H9 (cell line): ENCODE data around the gene ATG2B. TPM values are rescaled to one million over a fixed set of nuclear protein-coding genes. Genes with fewer than 3 reads are reported as not detected.

ENCODE experiments used
- DNase-seq: peaks from one replicate; pipeline ENCODE4 v3.0.0-alpha.2; 2017
- H2AFZ ChIP-seq: one replicate; pipeline ENCODE4 v1.6.1; 2013; ENCODE audit warnings: mild to moderate bottlenecking, low read length, control low read depth, moderate library complexity
- H2AK5ac ChIP-seq: 2 replicates; pipeline ENCODE4 v1.6.1; 2013; ENCODE audit warnings: low read length, control low read depth, mixed read lengths; ENCODE audit not compliant: insufficient read length
- H2BK120ac ChIP-seq: one replicate; pipeline ENCODE4 v1.6.1; 2013; ENCODE audit warnings: low read depth, mild to moderate bottlenecking, low read length, control low read depth, inconsistent platforms; ENCODE audit not compliant: poor library complexity, severe bottlenecking
- H2BK12ac ChIP-seq: 2 replicates; pipeline ENCODE4 v1.6.1; 2013; ENCODE audit warnings: low read length, control low read depth, mixed read lengths, low read depth; ENCODE audit not compliant: insufficient read length
- H2BK15ac ChIP-seq: 2 replicates; pipeline ENCODE4 v1.6.1; 2013; ENCODE audit warnings: low read depth, low read length, control low read depth
- H2BK20ac ChIP-seq: one replicate; pipeline ENCODE4 v1.6.1; 2013; ENCODE audit warnings: low read depth, mild to moderate bottlenecking, low read length, control low read depth, inconsistent platforms; ENCODE audit not compliant: poor library complexity, severe bottlenecking
- H2BK5ac ChIP-seq: 2 replicates; pipeline ENCODE4 v1.6.1; 2013; ENCODE audit warnings: low read length, control low read depth, mixed read lengths; ENCODE audit not compliant: insufficient read length
- H3K14ac ChIP-seq: 2 replicates; pipeline ENCODE4 v1.6.1; 2013; ENCODE audit warnings: low read length, control low read depth; ENCODE audit not compliant: insufficient read depth
- H3K18ac ChIP-seq: 2 replicates; pipeline ENCODE4 v1.6.1; 2013; ENCODE audit warnings: low read depth, mild to moderate bottlenecking, mixed read lengths, low read length, control low read depth; ENCODE audit not compliant: insufficient read length
- H3K23ac ChIP-seq: 2 replicates; pipeline ENCODE4 v1.6.1; 2013; ENCODE audit warnings: low read length, control low read depth, mixed read lengths, low read depth; ENCODE audit not compliant: insufficient read length
- H3K23me2 ChIP-seq: 2 replicates; pipeline ENCODE4 v1.6.1; 2013; ENCODE audit warnings: low read depth, mild to moderate bottlenecking, mixed read lengths, low read length, control low read depth; ENCODE audit not compliant: insufficient read length, poor library complexity, severe bottlenecking
- H3K27ac ChIP-seq: 2 replicates; pipeline ENCODE4 v1.5.1; 2013; ENCODE audit warnings: low read length, control low read depth, mixed read lengths, low read depth; ENCODE audit not compliant: insufficient read length
- H3K27me3 ChIP-seq: 2 replicates; pipeline ENCODE4 v1.6.1; 2013; ENCODE audit warnings: low read length, control low read depth, inconsistent platforms; ENCODE audit not compliant: insufficient read depth
- H3K4ac ChIP-seq: 2 replicates; pipeline ENCODE4 v1.6.1; 2013; ENCODE audit warnings: low read depth, mild to moderate bottlenecking, control low read depth, inconsistent platforms, low read length, moderate library complexity
- H3K4me1 ChIP-seq: 2 replicates; pipeline ENCODE4 v1.6.1; 2013; ENCODE audit warnings: low read length, control low read depth, inconsistent platforms; ENCODE audit not compliant: insufficient read depth
- H3K4me2 ChIP-seq: 2 replicates; pipeline ENCODE4 v1.6.1; 2013; ENCODE audit warnings: low read length, control low read depth, mixed read lengths; ENCODE audit not compliant: insufficient read length, insufficient read depth
- H3K56ac ChIP-seq: 2 replicates; pipeline ENCODE4 v1.6.1; 2013; ENCODE audit warnings: low read depth, mild to moderate bottlenecking, mixed read lengths, low read length, control low read depth; ENCODE audit not compliant: insufficient read length
- H3K79me1 ChIP-seq: 2 replicates; pipeline ENCODE4 v1.6.1; 2013; ENCODE audit warnings: low read depth, mild to moderate bottlenecking, moderate library complexity, low read length, control low read depth, inconsistent platforms; ENCODE audit not compliant: insufficient read depth, poor library complexity, severe bottlenecking
- H3K79me2 ChIP-seq: 2 replicates; pipeline ENCODE4 v1.6.1; 2013; ENCODE audit warnings: low read length, control low read depth, inconsistent platforms; ENCODE audit not compliant: insufficient read depth
- H3K9ac ChIP-seq: 2 replicates; pipeline ENCODE4 v1.6.1; 2013; ENCODE audit warnings: low read length, control low read depth, mixed read lengths; ENCODE audit not compliant: insufficient read length; ENCODE audit errors: extremely low read depth
- H3K9me3 ChIP-seq: one replicate; pipeline ENCODE4 v1.6.1; 2013; ENCODE audit warnings: low read depth, low read length, inconsistent platforms; ENCODE audit not compliant: control insufficient read depth
- H3T11ph ChIP-seq: one replicate; pipeline ENCODE4 v1.6.1; 2013; ENCODE audit warnings: mild to moderate bottlenecking, low read length, control low read depth, inconsistent platforms
- H4K20me1 ChIP-seq: one replicate; pipeline ENCODE4 v1.6.1; 2013; ENCODE audit not compliant: control insufficient read depth, insufficient read length, insufficient read depth
- H4K5ac ChIP-seq: 2 replicates; pipeline ENCODE4 v1.6.1; 2013; ENCODE audit warnings: low read depth, mild to moderate bottlenecking, mixed read lengths, low read length, control low read depth; ENCODE audit not compliant: insufficient read length
- H4K8ac ChIP-seq: replicated peaks from 2 replicates; pipeline ENCODE4 v1.6.1; 2013; ENCODE audit warnings: low read length, control low read depth, mixed read lengths, low read depth; ENCODE audit not compliant: insufficient read length
- H4K91ac ChIP-seq: 2 replicates; pipeline ENCODE4 v1.6.1; 2013; ENCODE audit warnings: low read depth, mild to moderate bottlenecking, moderate library complexity, mixed read lengths, low read length, control low read depth; ENCODE audit not compliant: insufficient read length
- H3K27ac Mint-ChIP-seq, 3 experiments: 2 replicates in 2 of 3; 3 replicates in 1 of 3; pipeline ENCODE4 v1.8.0; 2020 to 2021; ENCODE audit warnings: mixed read lengths in 3 of 3, mild to moderate bottlenecking in 1 of 3, moderate library complexity in 1 of 3
- H3K27me3 Mint-ChIP-seq: 2 replicates; pipeline ENCODE4 v1.8.0; 2021; ENCODE audit warnings: low read depth, mild to moderate bottlenecking, moderate library complexity, mixed read lengths
- H3K36me3 Mint-ChIP-seq, 3 experiments: 2 replicates in 2 of 3; 3 replicates in 1 of 3; pipeline ENCODE4 v1.8.0; 2020 to 2021; ENCODE audit warnings: low read depth in 3 of 3, mixed read lengths in 3 of 3; ENCODE audit not compliant: insufficient read depth in 1 of 3
- H3K4me1 Mint-ChIP-seq, 2 experiments: 2 replicates each; pipeline ENCODE4 v1.8.0; 2020; ENCODE audit warnings: mixed read lengths in 2 of 2
- H3K4me3 Mint-ChIP-seq, 2 experiments: 2 replicates in 1 of 2; 3 replicates in 1 of 2; pipeline ENCODE4 v1.8.0; 2020 to 2021; ENCODE audit warnings: mild to moderate bottlenecking in 2 of 2, mixed read lengths in 2 of 2, moderate library complexity in 1 of 2
- H3K9me3 Mint-ChIP-seq, 2 experiments: 2 replicates in 1 of 2; 3 replicates in 1 of 2; pipeline ENCODE4 v1.8.0; 2020; ENCODE audit warnings: mild to moderate bottlenecking in 2 of 2, mixed read lengths in 2 of 2, moderate library complexity in 1 of 2
- WGBS: extraction: QIAGEN DNeasy Blood & Tissue Kit; methylation state at CpG from one replicate; pipeline ENCODE4 v1.1.7; 2013; ENCODE audit warnings: missing lambda C conversion rate, low lambda C conversion rate, mixed read lengths; ENCODE audit not compliant: insufficient read length; ENCODE audit errors: extremely low coverage; 5-methylcytosine and 5-hydroxymethylcytosine counted together
- total RNA-seq: library from RNA; stranded (reverse); gene quantifications from 2 replicates; pipeline ENCODE4 v1.2.1, GENCODE V29; 2021
- TF ChIP-seq, protein P1 (sequence below): fragments of 200-600 bp; sonication (generic); conservative IDR thresholded peaks from 3 replicates; pipeline ENCODE4 v1.8.0; 2021; ENCODE audit warnings: antibody characterized with exemption, mild to moderate bottlenecking

The ATG2B gene
- total RNA-seq, 1 experiment from 2014 or later, result 12.6 TPM

- DNase-seq, result no peak
- Histone ChIP-seq H4K5ac (no peak overlapping the region), H3K9ac (no peak overlapping the region), H3K23me2 (no peaks in the 10 kb centered on the region), H3K56ac (no peak overlapping the region), H3K23ac (no peak overlapping the region), H3K27me3 (no peaks in the 10 kb centered on the region), H2BK15ac (no peak overlapping the region), H3K27ac (no peak overlapping the region), H3K18ac (no peak overlapping the region), H4K8ac (no peak overlapping the region), H3K4ac (no peak overlapping the region), H3T11ph (no peak overlapping the region), H3K4me1 (no peaks in the 10 kb centered on the region), H2BK5ac (no peak overlapping the region), H2BK12ac (no peak overlapping the region), H3K9me3 (no peaks in the 10 kb centered on the region), H2AK5ac (no peak overlapping the region), H3K14ac (no peak overlapping the region), H2BK20ac (no peak overlapping the region), H4K91ac (no peak overlapping the region), H4K20me1 (no peaks in the 10 kb centered on the region), H3K4me2 (no peak overlapping the region), H3K79me2 (no peaks in the 10 kb centered on the region), H3K79me1 (no peaks in the 10 kb centered on the region), H2AFZ (no peak overlapping the region), H2BK120ac (no peak overlapping the region)
- peak overlapping the region in 1 of 2 experiments; percentile 15; a peak in 1 of 5 replicates for H3K4me3 Mint-ChIP-seq
- H3K36me3 Mint-ChIP-seq, result peaks cover 5 to 15% (median 10%) of the 10 kb centered on the region in 3 experiments; a peak in 5 of 7 replicates
- WGBS, result no CpG with 5 or more reads among the region's 1 CpG
- peaks cover 2% of the 10 kb centered on the region; the same call in 1 of the 2 replicates for H3K27me3 Mint-ChIP-seq
- H3K4me1 Mint-ChIP-seq, result peaks cover 22 to 27% of the 10 kb centered on the region in 2 experiments
- TF ChIP-seq, protein P1, sequence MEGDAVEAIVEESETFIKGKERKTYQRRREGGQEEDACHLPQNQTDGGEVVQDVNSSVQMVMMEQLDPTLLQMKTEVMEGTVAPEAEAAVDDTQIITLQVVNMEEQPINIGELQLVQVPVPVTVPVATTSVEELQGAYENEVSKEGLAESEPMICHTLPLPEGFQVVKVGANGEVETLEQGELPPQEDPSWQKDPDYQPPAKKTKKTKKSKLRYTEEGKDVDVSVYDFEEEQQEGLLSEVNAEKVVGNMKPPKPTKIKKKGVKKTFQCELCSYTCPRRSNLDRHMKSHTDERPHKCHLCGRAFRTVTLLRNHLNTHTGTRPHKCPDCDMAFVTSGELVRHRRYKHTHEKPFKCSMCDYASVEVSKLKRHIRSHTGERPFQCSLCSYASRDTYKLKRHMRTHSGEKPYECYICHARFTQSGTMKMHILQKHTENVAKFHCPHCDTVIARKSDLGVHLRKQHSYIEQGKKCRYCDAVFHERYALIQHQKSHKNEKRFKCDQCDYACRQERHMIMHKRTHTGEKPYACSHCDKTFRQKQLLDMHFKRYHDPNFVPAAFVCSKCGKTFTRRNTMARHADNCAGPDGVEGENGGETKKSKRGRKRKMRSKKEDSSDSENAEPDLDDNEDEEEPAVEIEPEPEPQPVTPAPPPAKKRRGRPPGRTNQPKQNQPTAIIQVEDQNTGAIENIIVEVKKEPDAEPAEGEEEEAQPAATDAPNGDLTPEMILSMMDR, result no peak
- H3K9me3 Mint-ChIP-seq, result peaks cover 16% of the 10 kb centered on the region in 2 experiments
- no peak overlapping the region for H3K27ac Mint-ChIP-seq
Observed at GRCh38 chr14:96277890-96278289, 85.3 kb downstream of the ATG2B start.
